GM12891 (cell line): ENCODE results near the gene CMIP.

Source experiments
- POLR2A ChIP-seq: IDR thresholded peaks from 2 replicates; pipeline ENCODE4 v1.6.1; 2011; ENCODE audit warnings: low read depth, low read length, control low read depth
- POLR2AphosphoS5 ChIP-seq: IDR thresholded peaks from 2 replicates; pipeline ENCODE4 v1.6.1; 2011; ENCODE audit warnings: low read depth, low read length, control low read depth
- POU2F2 ChIP-seq: IDR thresholded peaks from 2 replicates; pipeline ENCODE4 v1.6.1; 2011; ENCODE audit warnings: low read depth, mild to moderate bottlenecking, control low read depth, low read length, moderate library complexity
- SPI1 ChIP-seq: IDR thresholded peaks from 2 replicates; pipeline ENCODE4 v1.6.1; 2011; ENCODE audit warnings: low read depth, low read length, control low read depth
- TAF1 ChIP-seq: IDR thresholded peaks from 2 replicates; pipeline ENCODE4 v1.6.1; 2011; ENCODE audit warnings: low read depth, low read length, control low read depth

DNA sequence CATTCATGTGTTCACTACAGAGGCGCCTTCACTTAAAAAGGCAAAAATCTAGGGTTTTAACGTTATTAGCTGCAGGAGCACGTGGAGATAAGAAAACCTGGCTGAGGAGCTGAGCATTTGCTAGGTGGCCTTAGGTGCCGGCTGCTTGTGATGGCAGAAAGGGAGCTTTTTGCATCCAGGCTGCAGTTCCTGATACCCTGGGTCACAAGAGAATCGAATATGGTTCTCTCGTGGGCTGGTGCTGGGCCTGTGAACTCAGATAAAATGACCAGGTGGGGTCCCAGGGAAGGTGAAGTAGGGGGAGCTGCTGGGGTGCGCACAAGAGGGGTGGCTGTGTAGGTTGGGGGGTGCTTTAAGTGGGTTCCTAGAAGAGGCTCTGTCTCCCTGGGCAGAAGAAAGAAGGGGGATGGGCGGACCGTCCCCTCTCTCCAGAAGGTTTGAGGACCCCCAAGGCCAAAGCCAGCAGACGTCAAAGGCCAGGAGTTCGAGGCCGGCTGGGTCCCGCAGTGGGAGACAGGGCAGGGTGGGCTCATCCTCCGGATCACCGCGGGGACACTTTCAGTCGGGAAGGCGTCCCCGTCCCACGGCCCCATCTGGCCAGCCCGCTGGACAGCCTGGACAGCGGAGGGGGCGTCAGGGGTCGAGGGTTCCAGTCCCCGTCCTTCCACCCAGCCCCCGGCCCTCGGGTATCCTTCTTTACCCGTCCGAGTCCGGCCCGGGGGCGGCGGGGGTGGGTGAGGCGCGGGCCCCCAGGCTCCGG, 740 bp upstream of the CMIP start:
- no peak for TF ChIP-seq POLR2A
- no peak for TF ChIP-seq POLR2AphosphoS5
- TF ChIP-seq SPI1: no peak
- no peak for TF ChIP-seq TAF1
- no peak for TF ChIP-seq POU2F2
